Sciatic nerve (tissue), 2 donors: ENCODE measurements around the gene ABL1. TPM values are rescaled to one million over a fixed set of nuclear protein-coding genes. Genes with fewer than 3 reads are reported as not detected.
"Not testable (repeated sequence)": the region's sequence is repeated elsewhere in the genome, so short reads cannot be mapped to it uniquely, and the experiment has no call there.

Experiments
- ATAC-seq: fragments of 200-7000 bp; cut with Tn5 transposase; one replicate; pipeline ENCODE4 v1.9.1; 2020; ENCODE audit warnings: mild to moderate bottlenecking, moderate library complexity
- DNase-seq: peaks from one replicate; pipeline ENCODE4 v3.0.0-alpha.2; 2020; ENCODE audit warnings: low spot score
- intact Hi-C: fragments of 100-400 bp; cut with DNase I; formaldehyde crosslinking; loops from one replicate; pipeline ENCODE4 v1.14.2; 2022
- total RNA-seq: library from RNA; stranded (reverse); fragmentation: NEBNext Ultra II Directional; extraction: Animal tissue kit (Norgen Biotek cat#: 25700); gene quantifications from one replicate; pipeline ENCODE4 v1.2.1, GENCODE V29; 2021
- donor health status: DM: no; HTN: no; CAD: no.
- donor health status: DM: no; HTN: no; CAD: no.

ABL1 gene
- 85.8 TPM for total RNA-seq

DNA sequence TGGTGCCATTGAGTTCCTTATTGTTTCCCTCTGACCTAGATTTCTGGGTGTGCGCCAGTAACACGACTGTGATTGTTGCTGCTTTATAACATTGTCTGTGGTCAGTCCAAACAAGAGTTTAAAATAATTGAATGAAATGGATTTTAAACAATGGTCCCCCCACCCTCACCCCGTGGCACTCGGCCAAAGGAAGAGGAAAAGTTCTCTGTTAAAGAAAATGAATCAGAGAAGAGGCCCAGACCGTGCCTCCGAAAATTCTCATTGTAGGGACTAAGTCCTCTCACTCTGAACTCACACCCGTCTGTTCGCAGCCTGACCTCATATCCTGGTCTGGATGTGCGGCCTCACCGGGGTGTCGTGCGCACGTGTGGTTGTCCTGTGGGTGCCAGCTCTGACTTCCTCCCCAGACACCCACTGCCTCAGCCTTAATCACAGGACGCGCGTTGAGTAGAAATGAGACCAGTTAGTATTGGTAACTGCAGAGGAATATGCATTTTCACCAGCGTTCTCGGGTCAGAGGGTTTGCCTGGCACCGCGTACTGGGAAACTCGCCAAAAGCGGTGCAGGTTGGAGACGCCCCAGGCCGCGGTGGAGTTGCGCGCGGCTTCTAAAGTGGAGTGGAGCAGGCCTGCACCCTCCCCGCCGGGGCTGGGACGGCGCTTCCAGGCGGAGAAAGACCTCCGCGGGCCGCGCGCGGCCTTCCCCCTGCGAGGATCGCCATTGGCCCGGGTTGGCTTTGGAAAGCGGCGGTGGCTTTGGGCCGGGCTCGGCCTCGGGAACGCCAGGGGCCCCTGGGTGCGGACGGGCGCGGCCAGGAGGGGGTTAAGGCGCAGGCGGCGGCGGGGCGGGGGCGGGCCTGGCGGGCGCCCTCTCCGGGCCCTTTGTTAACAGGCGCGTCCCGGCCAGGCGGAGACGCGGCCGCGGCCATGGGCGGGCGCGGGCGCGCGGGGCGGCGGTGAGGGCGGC is at the start of gene ABL1:
ABL1 (plus strand) TSS at position 884 of the 966 bp plus-strand sequence. CDS start 193 bp downstream, outside the sequence.
- DNase-seq (peak; percentile 81), ATAC-seq (peak; percentile 86)
- intact Hi-C loops = no loop called here

DNA sequence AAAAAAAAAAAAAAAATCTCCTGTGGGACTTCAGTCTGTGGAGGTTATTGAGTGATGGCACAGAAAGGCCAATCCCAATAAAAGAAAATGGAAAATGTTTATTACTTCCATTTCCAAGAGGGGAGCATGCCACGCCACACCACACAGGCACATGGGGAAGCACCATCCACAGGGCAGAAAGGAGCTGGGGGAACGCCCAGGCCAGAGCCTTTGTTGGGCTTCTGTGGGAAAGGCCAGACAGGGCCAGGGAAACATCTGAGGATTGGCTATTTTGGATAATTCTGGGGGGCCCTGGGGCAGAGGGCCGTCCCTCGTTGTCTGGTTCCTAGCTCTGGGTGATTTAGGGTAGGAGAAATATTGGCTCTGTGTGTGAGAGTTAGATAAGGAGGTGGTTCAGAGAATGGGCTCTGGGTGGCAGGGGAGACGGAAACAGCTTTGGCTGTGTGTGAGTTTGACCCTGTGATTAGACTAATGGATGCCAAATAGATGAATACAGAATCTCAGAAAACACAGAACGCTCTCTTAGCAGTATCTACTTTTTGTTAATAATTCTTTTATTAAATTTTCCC is 49.0 kb upstream of the ABL1 start:
- intact Hi-C loops = no loop called here
- DNase-seq (no peak), ATAC-seq (no peak)

DNA sequence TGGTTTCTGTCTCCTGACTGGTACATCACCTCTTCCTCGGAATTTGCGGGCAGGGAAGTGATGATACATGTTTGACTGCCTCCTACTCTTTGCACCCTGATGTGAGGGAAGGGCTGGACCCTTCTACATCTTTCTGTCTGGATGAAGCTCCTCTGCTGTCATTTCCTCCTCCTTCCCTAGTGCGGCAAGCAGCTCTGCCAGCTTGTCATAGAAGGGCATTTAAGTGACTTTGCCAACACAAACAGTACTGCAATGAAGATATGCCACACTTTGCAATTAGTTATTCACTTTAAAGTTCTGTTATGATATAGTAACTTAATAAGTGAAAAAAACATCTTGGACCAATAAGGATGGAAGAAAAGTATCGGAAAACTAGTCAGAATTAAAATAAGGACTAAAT is 48.5 kb upstream of the ABL1 start:
- ATAC-seq = no peak
- intact Hi-C loops = no loop called here

DNA sequence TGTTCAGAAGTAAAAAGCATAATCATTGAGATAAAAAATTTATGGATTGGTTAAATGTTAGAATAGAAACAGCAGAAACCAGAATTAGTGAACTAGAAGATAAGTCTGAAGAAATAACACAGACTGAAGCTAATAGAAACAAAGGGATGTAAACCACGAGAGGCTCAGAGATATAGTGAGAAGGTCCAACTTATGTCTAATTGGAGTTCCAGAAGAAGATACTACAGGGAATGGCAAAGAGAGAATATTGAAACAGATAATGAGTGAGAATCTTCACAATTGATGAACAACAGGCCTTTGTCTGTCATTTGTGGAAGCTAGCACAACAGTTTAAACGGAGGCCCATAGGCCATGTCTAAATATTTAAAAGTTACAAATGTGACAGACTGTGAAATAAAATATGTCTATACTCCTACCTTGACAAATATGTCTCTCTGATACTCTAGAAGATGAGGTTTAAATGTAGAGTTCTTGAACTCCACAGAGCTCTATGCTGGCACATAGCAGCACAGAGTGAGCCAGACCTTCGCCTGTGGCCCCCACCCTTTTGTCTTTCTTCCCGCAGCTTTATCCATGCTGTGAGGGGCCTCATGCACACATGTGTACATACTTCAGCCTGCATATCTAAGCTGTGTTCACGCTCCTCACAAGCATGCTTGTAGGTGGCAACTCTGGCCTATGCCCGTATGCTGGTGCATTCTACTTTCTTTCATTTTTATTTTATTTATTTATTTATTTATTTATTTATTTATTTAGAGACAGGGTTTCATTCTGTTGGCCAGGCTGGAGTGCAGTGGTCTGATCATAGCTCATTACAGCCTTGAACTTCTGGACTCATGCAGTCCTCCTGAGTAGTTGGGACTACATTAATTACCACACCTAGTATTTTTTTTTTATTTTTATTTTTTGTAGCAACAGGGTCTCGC is 45.0 kb upstream of the ABL1 start:
- DNase-seq (no peak), ATAC-seq (no peak)
- intact Hi-C loops = no loop called here

More for the DNA sequence above, 48.5 kb upstream of the ABL1 start:
- DNase-seq = no peak

DNA sequence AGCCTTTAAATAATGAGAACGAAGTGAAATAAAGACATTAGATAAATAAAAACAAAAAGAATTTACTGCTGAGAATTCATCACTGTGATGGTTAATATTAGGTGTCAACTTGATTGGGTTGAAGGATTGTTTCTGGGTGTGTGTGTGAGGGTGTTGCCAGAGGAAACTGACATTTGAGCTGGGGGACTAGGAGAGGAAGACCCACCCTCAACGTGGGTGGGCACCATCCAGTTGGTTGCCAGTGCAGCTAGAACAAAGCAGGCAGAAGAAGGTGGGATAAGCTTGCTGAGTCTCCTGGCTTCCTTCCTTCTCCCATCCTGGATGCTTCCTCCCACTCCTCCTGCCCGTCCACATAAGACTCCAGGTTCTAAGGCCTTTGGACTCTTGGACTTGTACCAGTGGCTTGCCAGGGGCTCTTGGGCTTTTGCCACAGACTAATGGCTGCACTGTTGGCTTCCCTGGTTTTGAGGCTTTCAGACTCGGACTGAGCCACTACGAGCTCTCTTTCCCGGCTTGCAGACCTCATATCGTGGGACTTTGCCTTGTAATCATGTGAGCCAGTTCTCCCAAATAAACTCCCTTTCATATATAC is 43.7 kb upstream of the ABL1 start:
- intact Hi-C loops = no loop called here

DNA sequence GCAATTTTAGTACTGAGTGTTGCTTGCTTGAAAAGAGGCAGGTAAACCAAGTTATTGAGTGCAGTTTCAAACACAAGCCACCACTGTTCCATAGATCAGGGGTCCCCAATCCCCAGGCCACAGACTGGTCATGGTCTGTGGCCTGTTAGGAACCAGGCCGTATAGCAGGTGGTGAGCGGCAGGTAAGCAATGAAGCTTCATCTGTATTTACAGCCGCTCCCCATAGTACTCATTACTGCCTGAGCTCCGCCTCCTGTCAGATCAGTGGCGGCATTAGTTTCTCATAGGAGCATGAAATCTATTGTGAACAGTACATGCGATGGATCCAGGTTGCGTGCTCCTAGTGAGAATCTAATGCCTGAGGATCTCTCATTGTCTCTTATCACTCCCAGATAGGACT is 41.5 kb upstream of the ABL1 start:
- DNase-seq = no peak
- intact Hi-C loops = no loop called here
- ATAC-seq = no peak

More for the DNA sequence above, 43.7 kb upstream of the ABL1 start:
- ATAC-seq (no peak), DNase-seq (no peak)

DNA sequence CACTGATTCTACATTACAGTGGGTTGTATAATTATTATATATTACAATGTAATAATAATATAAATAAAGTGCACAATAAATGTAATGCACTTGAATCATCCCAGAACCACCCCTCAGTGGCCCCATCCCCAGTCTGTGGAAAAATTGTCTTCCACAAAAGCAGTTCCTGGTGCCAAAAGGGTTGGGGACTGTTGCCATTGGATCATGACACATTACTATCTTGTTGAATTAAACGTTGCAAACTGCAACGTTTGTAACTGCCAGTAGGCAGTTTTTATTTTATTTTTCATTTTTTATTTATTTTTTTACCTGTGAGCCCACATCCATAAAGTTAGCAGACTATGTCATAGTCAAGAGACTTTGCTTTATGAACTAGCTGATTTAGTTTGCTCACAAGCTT is 41.0 kb upstream of the ABL1 start:
- intact Hi-C loops, ATAC-seq, DNase-seq: not testable (repeated sequence)

DNA sequence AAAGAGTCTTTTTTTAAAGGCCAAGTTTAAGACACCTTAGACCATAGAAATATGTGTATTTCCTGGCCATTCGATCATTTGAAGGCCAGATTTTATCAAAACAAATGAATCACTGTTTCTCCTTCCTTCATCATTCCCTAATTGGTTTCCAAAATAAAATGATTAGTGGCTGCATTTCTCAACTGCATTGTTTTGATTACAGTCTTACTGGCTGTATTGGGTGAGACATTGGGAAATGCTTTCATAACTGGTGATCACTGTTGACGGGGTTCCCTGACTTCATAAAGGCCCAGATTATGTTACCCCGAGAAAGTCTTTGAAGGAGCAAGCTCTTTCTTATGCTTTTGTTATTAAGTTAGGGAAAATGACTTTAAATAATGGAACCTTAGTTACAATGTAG is 40.6 kb upstream of the ABL1 start:
- DNase-seq, intact Hi-C loops: not testable (repeated sequence)
- peak; percentile 91 for ATAC-seq

DNA sequence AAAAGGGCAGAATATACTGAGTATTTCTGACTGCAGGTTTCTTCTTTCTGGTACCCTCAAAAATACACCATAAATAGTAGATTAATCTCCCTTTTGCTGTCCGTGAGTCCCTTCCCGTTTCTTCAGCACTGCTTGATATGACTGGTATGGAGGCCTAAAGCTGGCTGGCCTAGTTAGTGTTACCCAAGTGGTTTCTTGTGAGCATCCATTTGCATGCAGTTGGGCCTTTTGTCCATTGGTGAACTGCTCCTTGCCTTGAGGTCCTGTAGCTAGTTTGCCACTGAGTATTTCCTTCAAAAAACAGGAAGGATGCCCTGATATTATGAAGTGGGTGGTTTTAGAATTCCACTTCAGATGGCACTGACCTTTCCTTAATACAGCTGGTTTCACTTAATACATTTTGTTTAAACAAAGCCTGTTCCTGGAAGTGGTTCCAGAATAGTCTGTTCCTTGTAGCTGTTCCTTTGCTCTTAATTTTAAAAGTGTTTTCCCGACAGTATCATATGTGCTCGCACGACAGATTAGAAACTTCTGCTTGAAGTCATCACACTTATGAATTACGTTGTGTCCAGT is 40.0 kb upstream of the ABL1 start:
- DNase-seq = no peak
- ATAC-seq = peak; percentile 58
- intact Hi-C loops = no loop called here

DNA sequence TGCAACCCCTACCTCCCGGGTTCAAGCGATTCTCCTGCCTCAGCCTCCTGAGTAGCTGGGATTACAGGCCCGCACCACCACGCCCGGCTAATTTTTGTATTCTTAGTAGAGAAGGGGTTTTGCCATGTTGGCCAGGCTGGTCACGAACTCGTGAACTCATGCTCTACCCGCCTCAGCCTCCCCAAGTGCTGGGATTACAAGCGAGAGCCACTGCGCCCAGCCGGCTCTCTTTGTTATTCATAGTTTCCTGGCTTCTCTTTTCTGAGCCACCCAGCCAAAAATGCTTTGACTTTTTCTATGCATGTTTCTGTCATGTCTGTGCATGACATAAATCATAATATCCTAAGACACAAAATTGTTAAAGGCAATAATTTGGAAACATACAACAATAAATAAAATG is 31.9 kb upstream of the ABL1 start:
- ATAC-seq, intact Hi-C loops, DNase-seq: not testable (repeated sequence)

DNA sequence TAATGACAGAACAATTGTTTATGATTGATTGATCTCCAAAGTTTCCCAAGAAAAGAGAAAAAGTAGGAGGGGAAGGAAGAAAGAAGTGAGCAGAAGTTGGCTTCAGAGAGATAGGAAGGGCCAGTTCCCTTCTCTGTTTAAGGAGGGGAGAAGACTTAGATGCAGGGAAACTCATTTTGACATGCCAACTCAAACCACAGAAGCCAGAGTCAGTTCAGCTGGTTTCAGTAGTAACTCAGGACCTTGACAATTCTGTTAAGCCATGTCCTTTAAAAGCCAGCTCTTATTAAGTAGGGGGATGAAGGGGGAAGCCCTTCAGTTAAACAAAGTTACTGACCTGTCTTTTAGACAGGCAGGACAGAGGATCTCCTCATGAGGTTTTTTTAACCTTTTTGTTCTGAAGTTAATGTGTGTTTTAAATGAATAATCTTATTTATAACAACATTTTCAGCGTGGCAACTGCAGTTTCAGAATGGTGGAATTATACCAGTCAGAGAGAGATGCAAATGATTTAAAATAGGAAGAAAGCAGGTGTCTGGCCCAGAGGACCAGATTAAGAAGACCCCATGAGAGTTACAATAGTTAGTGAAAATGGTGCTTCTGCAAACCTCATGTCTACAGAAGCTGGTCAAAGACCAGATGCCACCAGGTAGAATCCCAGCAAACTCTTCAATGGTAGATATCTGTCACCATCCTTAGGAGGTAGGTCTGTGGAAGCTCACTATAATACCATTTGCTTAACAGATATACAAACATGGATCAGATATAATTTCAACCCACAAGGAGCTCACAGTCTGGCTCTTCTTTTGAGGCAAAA is 29.3 kb upstream of the ABL1 start:
- intact Hi-C loops = no loop called here
- DNase-seq = no peak
- ATAC-seq = no peak

DNA sequence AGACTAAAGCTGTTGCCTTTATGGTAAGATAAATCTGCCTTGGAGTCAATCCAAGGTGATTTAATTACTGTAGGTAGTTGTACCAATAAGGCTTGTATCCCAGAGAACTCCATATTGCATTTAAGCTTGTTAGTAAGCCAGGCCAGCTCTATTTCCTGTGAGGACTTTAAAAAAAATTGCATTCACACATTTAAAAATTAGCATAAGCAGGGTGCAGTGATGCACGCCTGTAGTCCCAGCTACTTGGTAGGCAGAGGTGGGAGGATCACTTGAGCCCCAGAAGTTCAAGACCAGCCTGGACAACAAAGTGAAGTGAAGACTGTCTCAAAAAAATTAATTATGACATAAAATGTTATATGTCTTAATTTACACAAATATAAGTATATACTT is 28.7 kb upstream of the ABL1 start:
- ATAC-seq (no peak), DNase-seq (no peak)
- intact Hi-C loops = no loop called here

DNA sequence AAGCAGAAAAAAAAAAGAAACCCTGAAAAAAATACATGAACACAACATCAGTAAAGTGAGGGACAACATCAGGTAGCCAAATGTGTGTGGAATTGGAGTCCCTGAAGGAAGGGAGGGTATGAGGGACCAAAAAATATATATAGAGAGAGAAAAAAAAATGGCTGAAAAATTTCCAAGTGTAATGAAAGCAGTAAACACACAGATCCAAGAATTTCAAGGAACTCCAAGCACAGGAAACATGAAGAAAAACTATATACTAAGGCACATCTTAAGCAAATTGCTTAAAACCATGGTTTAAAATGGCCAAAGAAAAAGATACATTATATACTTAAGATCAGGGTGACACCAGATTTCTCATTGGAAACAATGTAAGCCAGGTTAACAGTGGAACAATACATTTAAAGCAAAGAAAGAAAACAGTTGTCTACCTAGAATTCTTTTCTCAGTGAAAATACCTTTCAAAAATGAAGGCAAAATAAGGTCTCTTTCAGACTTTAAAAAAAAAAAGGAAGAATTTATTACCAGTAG is 24.4 kb upstream of the ABL1 start:
- intact Hi-C loops = no loop called here
- DNase-seq = no peak
- no peak for ATAC-seq

DNA sequence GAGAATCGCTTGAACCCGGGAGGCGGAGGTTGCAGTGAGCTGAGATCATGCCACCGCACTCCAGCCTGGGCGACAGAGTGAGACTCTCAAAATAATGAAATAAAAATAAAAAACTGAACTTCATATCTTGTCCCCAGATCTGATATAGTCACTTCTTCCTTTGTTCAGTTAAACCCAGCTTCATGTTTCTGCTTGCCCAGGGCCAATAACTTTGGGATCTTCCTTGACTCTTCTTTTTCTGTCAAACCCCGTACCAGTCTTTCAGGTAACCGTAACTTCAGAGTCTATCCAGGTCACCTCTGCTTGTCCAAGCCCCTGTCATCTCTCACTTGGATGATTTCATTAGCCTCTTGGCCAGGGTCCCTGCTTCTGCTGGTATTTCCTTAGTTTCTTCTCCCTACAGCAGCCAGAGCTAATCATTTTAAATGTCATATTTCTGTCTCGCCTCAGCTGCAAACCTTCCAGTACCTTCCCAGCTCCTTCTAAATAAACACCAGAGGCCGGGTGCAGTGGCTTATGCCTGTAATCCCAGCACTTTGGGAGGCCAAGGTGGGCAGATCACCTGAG is 19.7 kb upstream of the ABL1 start:
- DNase-seq = no peak

DNA sequence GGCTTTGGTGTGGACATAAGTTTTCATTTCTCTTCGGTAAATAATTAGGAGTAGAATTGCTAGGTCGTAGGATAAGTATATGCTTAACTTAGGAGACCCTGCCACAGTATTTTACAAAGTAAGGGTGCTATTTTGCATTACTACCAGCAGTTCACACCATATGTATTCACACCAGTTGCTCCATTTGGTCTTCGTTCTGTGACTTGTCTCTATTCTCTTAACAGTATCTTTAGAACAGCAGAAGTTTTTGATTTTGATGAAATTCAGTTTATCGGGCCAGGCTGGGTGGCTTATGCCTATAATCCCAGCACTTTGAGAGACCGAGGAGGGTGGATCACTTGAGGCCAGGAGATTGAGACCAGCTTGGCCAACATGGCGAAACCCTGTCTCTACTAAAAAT is 17.1 kb upstream of the ABL1 start:
- ATAC-seq (no peak), DNase-seq (no peak)
- intact Hi-C loops = no loop called here

More for the DNA sequence above, 19.7 kb upstream of the ABL1 start:
- intact Hi-C loops = no loop called here
- no peak for ATAC-seq

DNA sequence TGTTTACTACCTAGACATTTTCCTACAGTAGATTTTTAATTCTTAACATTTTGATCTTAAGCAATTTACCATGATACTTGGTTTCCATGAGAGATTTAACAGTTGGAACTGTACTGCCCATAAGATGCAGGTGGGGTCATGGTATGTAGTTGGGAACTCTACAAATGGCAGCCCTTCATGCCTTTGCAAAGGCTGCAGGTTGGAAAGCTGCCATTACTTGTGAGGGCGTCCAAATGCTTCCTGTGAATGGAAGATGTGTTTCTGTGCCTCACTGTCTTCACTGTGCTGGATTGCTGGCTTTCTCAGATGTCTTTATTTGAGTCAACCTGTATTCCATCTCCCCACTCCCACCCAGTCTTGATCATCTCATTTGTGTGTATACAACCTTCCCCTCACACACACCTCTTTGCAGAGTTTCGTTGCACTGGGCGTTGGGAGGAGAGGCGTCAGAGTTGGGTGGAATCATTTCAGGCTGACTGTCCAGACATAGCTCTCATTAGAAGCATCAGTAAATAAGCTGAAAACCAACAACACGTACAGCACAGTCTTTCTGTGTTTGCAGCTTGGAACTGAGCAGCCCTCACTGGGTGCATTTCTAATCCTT is 14.8 kb upstream of the ABL1 start:
- intact Hi-C loops = no loop called here
- no peak for DNase-seq
- ATAC-seq = no peak

DNA sequence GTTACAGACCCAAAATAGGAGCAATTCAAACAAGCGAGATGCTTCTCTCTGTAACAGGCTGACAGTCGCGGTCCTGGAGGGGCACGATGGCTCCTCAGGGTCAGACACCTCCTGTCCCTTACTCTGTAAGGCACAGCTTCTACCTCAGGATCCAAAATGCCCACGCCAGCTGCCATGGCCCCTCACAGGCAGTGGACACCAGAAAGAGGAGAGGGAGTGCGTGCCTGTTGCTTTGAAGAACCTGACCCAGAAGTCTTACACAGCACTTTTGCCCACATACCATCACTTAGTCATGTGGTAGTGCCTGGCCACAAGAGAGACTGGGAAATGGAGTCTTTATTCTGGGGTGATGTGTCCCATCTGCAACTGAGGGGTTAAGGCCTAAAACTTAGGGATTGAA is 11.6 kb upstream of the ABL1 start:
- intact Hi-C loops = no loop called here
- no peak for ATAC-seq
- no peak for DNase-seq
